ENCODE data around the gene RBMS3.
A peak's percentile ranks its signal among the peaks of the same experiment; 100 is the strongest.
"Not testable (repeated sequence)": the region's sequence is repeated elsewhere in the genome, so short reads cannot be mapped to it uniquely, and the experiment has no call there.

RBMS3 gene

DNA sequence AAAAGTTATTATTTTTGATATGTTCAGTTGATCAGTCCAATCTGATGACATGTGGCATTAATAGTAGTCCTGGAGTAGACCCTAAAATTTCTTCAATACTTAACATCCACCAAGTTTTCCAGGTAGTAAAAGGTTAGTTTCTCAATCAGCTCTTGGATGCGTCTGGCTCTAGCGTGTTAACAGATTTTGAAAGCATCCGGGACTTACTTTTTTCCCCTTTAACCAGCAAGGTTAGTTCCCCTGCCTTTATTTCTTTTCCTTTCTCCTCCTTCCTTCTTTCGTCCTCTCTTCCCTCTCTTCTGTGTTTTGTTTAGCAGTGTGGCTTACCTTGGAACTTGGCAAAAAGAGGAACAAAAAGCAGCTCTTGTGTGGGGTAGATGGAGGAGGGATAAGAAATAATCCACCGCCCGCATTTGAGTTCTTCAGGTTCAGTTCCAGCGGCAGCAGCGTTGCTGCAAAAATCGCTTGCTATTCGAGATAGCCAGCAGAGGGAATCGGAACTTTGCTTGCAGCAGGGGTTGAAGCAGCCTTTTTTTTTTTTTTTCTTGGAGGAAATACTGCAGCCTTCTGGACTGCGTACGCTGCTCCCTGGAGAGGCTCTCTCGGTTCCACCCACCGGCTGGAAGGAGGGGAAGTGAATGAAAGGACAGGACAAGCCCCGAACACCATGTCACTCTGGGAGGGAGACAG lies at the start of gene RBMS3:
RBMS3 (plus strand) TSS at position 668 of the 690 bp plus-strand sequence.
- DNase-seq: peak; percentile 95

- DNase-seq: not testable (repeated sequence)
Observed at GRCh38 chr3:29233126-29233525, 47.7 kb upstream of the RBMS3 start.

DNA sequence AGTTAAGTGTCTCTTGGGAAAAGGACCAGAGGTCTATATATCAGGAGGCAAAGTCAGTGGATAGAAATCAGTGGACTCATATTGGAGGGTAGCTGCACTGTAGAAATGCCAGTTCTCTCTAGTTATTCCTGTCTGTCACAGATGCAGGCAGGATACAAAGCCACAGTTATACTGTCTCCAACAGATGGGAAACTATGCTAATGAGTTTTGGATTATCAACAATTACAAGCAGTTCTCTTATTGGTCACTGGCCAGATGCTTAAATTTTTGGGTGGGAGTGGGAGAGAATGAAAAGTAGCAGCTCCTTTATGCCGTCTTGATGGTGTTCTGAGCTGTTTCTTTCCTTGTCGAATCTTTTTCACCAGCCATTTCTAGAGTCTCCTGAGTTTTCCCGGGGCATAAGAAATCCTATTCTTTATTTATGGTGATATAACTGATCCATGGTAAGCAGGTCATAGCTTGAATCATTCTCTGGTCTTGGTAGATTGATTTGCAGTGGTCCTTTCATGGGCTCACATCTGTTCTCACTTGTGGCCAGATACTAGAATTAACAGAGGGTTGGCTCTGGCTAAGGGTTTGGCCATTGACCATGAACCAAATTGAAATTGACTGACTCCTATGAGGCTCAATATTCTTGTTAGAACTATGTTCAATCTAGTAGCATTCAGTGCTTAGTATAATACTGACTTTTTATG lies 44.6 kb upstream of the RBMS3 start:
- no peak for DNase-seq

DNA sequence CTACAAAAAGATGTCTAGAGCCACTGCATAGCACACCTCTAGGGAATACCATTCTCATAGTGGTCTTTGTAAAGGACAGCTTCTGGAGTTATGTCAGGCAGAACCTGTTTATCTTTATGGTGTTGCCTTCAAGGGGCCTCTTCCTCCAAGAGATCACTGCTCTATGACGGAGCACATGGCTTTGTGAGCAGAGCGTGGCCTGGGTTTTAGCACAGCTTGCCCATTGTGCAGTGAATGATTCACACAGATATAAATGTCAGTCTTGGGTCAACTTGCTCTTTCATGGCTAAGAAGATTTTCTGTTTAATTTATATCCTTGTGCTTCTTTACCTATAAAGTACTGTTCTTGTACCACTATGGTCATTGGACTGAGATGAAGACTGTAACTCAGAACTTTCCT lies 41.5 kb upstream of the RBMS3 start:
- no peak for DNase-seq

DNA sequence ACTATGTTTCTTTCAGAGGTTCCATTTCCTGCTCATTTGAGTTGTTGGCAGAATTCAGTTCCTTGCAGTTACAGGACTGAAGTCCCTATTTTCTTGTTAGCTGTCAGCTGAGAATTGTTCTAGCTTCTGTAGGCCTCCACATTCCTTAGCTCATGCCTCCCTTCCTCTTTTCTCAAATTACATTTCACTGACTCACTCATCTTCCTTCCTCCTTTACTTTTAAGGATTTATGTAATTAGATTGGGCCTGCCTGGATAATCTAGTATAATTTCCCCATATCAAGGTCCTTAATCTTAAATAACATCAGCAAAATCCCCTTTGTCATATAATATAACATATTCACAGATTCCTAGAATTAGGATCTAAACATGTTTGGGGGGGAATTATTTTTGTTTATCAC lies 40.6 kb upstream of the RBMS3 start:
- no peak for DNase-seq

- DNase-seq: no peak
Observed at GRCh38 chr3:29240887-29241286, 40.0 kb upstream of the RBMS3 start.

GRCh38 chr3:29241855-29242254 lies 39.0 kb upstream of the RBMS3 start:
- DNase-seq: no peak

DNA sequence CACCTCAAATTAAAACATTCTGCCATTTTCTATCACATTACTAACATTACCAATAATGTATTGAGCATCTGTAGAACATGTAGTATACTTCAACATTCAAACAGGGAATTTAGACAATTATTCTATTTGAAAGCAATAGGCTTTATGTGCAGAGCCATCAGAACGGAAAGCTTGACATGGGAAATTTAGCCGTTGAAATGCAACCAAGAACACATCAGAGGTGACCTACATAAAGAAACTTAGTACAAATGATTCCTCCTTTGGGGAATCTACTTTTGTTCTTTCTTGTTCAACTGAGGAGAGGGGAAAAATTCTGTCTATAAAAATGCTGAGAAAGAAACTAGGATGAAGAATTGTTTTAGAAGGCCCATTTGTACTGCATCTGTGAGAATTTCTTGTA lies 38.6 kb upstream of the RBMS3 start:
- no peak for DNase-seq

- no peak for DNase-seq
Observed at GRCh38 chr3:29245441-29245840, 35.4 kb upstream of the RBMS3 start.

DNA sequence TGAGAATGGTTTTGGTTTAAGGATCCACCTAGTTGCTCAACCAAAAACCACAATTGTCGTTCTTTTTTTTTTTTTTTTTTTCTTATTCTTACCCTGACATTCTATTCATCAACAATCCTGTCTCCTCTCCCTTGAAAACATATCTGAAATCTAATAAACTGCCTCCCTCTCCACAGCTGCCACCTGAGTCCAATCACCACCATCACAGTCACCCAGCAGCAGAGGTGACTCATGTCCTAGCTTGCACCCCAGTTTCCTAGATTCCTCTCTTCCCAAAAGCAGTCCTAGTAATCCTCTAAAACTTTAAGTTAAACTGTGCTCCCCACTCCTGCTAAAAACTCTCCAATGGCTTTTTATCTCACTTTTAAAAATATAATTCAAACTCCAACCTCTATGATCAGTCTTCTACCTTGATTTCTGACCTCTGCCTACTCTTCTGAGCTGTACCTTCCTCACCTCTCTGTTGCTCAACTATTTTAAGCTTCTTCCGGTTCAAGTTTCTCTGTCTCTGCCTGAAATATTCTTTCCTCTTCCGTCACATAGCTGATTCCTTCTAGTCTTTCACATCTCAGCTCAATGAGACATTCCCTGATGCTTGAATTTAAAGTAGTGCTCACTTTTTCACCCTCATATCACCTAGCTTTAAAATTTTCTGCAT lies 33.7 kb upstream of the RBMS3 start:
- no peak for DNase-seq

DNA sequence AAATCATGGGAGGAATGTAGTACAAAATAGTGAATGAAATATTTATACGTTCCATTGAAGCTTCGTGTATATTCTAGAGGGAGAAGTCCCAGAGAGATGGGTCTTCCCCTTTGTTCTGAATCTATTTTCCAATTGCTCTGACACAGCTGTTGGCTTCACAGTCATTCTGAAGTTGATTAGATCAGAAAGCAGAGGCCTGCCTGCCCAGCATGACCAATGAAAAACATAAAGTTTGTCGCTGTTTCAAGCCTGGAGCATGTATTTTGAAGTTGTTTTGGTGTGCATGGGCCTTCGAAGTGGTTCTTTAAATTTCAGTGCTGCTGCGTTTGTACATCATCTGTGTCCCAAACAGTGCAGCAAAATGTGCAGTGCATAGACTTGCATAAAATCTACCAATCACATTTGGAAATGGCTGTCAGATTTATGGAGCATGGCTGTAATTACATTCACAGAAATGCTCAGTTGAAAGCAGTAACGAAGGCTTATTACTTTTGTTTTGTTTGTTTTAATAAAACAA lies 31.0 kb upstream of the RBMS3 start:
- DNase-seq: no peak

- no peak for DNase-seq
Observed at GRCh38 chr3:29255854-29256696, 24.8 kb upstream of the RBMS3 start.

DNA sequence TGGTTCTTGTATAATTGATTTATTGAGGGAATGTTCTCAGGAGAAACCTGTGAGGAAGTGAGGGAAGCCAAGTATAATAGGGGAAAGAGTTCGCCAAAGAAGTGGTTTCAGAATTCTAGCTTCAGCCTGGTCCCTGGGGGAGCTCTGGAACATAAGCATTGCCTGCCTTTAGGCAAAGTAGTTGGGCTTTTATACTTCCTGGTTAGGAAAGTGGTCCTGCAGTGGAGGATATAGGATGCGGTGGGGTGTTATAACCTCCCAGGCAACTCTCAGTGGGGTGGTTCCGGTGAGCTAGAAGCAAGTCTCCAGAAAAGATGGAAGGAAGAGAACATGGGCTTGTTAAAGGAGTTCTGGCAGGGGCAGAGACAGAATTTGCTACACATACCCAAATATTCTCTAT lies 22.7 kb upstream of the RBMS3 start:
- no peak for DNase-seq

DNA sequence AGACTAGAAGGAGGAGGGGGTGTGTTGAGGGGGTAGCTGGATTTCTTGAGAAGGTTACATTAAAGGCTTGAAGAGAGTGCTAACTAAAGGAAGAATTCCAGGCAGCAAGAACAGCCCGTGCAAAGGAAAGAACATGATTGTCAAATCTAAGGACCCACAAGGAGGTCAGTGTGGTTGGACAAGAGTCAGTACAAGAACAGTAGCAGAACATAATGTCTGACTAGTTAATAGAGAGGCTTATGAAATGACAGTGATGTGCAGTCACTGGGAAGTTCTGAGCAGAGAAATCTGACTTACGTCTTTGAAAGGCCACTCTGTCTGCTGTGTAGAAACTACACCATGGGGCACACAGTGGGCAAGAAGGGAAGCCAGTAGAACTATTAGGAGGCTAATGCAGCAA lies 19.8 kb upstream of the RBMS3 start:
- no peak for DNase-seq

DNA sequence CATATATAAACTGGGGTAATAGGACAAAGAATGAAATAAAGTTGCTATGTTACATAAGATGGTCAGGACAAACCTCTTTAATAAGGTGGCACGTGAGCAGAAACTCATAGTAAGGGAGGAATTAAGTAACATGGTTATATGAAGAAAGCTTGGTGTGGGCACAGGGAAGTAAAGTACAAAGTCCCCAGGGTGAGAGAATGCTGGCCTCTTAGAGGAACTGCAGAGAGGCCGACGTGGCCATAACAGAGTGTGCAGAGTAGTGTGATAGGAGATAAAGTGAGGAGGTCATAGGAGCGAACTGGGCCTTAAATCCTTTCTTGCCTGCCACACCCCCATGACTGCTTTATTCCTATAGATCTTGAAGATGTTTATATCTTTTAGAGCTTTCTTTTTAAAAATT lies 17.4 kb upstream of the RBMS3 start:
- no peak for DNase-seq

GRCh38 chr3:29265509-29266072 lies 15.3 kb upstream of the RBMS3 start:
- DNase-seq: no peak

GRCh38 chr3:29267226-29267625 lies 13.6 kb upstream of the RBMS3 start:
- DNase-seq: no peak

DNA sequence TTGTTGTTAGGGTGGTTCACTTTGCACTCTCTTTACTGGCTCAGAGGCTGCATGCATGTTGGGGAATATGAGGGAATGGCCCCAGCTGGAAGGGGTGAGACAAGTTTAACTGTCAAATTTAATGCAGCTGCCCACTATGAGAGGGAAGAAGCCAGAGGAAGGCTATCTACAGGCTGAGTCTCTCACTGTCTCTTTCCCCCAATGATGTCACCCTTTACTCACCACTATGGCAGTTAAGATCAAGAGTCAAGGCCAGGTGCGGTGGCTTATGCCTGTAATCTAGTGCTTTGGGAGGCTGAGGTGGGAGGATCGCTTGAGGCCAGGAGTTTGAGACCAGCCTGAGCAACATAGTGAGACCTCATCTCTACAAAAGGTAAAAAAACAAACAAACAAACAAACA lies 12.2 kb upstream of the RBMS3 start:
- no peak for DNase-seq

DNA sequence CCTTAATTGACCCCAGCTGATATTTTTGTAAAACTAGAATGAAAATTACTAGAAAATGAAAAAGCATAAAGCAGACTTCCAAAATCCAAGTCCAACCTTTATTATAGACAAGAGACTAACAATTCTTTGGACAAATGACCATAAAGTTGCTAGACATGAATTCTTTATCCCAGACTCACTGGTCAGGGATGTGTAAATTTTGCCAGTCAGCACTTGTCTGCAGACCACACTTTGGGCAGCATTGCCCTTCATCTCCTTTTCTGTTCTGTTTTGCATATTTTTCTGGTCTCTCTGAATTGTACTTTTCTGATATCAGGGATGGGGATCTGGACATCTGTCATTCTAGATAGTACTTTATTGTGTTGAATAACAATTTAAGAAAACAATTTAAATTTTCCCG lies 10.1 kb upstream of the RBMS3 start:
- no peak for DNase-seq

GRCh38 chr3:29271475-29271874 lies 9.4 kb upstream of the RBMS3 start:
- DNase-seq: no peak

GRCh38 chr3:29274667-29275066 lies 6.2 kb upstream of the RBMS3 start:
- no peak for DNase-seq

GRCh38 chr3:29275309-29275708 lies 5.6 kb upstream of the RBMS3 start:
- no peak for DNase-seq

GRCh38 chr3:29277249-29277648 lies 3.6 kb upstream of the RBMS3 start:
- DNase-seq: no peak
